Fibroblast of the aortic adventitia (primary cell): Measurements from ENCODE around the gene TMTC1. TPM values are rescaled to one million over a fixed set of nuclear protein-coding genes. Genes with fewer than 3 reads are reported as not detected.

Source experiments
- DNase-seq: peaks from one replicate; pipeline ENCODE4 v3.0.0-alpha.2; 2010; ENCODE audit warnings: low read depth
- H3K4me3 ChIP-seq: 2 replicates; pipeline ENCODE4 v1.5.1; 2011; ENCODE audit warnings: low read depth, mild to moderate bottlenecking, control low read depth, low read length, moderate library complexity
- CTCF ChIP-seq: IDR thresholded peaks from 2 replicates; pipeline ENCODE4 v1.5.1; 2011; ENCODE audit warnings: mild to moderate bottlenecking, low read length, control low read depth, inconsistent platforms; ENCODE audit not compliant: insufficient read depth
- total RNA-seq: library from RNA; depleted of rRNA; stranded (reverse); fragments of >200 nt; gene quantifications from 2 replicates; pipeline ENCODE4 v1.2.3, GENCODE V29; 2012; ENCODE audit warnings: low replicate concordance

Gene TMTC1
- total RNA-seq, 1 donor = 54.9 TPM

- DNase-seq = no peak
- no peak for TF ChIP-seq CTCF
- H3K4me3 ChIP-seq = no peak overlapping the region
Observed at GRCh38 chr12:29580971-29581370, 202.8 kb downstream of the TMTC1 start.

- H3K4me3 ChIP-seq = no peak overlapping the region
- TF ChIP-seq CTCF = no peak
- no peak for DNase-seq
Observed at GRCh38 chr12:29578731-29579130, 205.0 kb downstream of the TMTC1 start.

GRCh38 chr12:29578070-29578469 lies 205.7 kb downstream of the TMTC1 start:
- no peak overlapping the region for H3K4me3 ChIP-seq
- no peak for DNase-seq
- no peak for TF ChIP-seq CTCF

GRCh38 chr12:29574500-29574899 lies 209.2 kb downstream of the TMTC1 start:
- TF ChIP-seq CTCF = no peak
- DNase-seq = no peak
- H3K4me3 ChIP-seq = no peak overlapping the region

GRCh38 chr12:29572938-29573337 lies 210.8 kb downstream of the TMTC1 start:
- no peak for DNase-seq
- no peak overlapping the region for H3K4me3 ChIP-seq
- no peak for TF ChIP-seq CTCF

- no peak for DNase-seq
- no peak for TF ChIP-seq CTCF
Observed at GRCh38 chr12:29572464-29572863, 211.3 kb downstream of the TMTC1 start.

GRCh38 chr12:29569132-29569757 lies 214.5 kb downstream of the TMTC1 start:
- no peak overlapping the region for H3K4me3 ChIP-seq
- TF ChIP-seq CTCF = no peak
- DNase-seq = no peak

More at GRCh38 chr12:29572464-29572863, 211.3 kb downstream of the TMTC1 start:
- no peak overlapping the region for H3K4me3 ChIP-seq
